Activated T-cell treated with anti-CD3 and anti-CD28 coated beads, Interleukin-2, amount 50 U/mL, for 48 hours (primary cell): ENCODE data around the gene CDC42BPG.
A peak's percentile ranks its signal among the peaks of the same experiment; 100 is the strongest.
"Not testable (repeated sequence)": the region's sequence is repeated elsewhere in the genome, so short reads cannot be mapped to it uniquely, and the experiment has no call there.

Source experiments
- DNase-seq, 2 experiments: peaks; one replicate each; pipeline ENCODE4 v3.0.0-alpha.2; 2020

Gene CDC42BPG

DNA sequence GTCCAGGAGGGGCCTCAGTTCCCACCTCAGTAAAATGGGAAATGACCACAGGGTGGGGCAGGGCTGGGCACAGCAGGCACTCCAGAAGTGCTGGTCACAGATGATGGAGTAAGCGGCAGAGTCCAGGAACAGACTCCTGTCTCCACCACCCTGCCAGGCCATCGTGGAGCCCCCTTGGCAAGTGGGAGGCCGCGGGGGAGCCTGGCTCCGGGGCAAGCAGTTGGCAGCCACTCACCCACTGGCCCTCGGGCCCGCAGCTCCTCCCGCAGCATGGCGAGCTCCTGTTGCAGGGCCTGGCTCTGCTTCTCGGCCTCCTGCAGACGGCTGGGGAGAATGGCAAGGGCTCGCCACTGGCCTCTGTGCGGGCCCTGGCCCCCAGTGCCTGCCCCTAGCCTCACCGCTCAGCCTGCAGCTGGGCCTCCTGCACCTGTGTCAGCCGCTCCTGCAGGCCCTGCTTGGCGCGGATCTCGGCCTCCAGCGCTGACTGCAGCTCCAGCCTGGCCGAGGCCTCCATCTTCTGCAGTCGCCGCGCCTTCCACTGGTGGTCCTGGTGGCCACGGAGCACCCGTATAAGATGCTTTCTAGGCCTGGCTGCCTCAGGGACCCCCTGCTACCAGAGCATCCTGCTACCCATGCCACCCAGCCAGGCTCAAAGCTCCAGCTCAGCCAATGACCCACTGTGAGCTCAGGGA lies 10.3 kb downstream of the CDC42BPG start:
- DNase-seq = no peak

DNA sequence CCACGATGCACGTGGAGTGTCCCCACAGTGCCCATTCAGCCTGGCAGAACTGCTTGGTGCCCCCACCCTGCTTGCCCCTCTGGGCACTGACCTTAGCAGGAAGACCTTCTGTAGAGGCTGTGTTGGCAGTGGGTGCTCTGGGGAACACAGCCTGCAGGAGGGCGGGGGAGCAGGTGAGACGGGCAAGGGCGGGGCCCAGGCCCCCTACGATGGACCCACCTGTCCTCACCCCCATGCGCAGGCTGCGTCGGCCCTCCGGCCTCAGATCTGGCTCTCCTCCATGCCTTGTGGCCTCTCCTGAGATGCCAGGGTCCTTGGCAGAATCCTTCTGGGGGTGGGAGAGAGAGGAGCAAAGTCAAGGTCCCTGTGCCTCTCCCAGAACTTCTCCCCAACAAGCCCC lies 10.9 kb downstream of the CDC42BPG start:
- DNase-seq = no peak

DNA sequence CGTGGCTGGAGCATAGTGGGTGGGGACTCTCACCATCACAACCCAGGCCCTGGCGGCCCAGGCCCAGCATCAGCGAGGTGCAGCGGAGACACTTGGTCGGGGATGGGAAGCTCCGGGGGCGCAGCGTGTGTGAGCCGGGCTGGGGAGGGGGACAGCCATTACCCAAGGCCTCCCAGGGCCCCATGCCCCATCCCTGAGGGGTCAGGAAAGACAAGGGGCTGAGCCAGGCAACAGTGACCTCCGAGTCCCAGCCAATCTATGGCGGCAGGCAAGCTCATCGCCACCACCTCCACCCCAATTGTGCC lies 11.3 kb downstream of the CDC42BPG start:
- DNase-seq = no peak

DNA sequence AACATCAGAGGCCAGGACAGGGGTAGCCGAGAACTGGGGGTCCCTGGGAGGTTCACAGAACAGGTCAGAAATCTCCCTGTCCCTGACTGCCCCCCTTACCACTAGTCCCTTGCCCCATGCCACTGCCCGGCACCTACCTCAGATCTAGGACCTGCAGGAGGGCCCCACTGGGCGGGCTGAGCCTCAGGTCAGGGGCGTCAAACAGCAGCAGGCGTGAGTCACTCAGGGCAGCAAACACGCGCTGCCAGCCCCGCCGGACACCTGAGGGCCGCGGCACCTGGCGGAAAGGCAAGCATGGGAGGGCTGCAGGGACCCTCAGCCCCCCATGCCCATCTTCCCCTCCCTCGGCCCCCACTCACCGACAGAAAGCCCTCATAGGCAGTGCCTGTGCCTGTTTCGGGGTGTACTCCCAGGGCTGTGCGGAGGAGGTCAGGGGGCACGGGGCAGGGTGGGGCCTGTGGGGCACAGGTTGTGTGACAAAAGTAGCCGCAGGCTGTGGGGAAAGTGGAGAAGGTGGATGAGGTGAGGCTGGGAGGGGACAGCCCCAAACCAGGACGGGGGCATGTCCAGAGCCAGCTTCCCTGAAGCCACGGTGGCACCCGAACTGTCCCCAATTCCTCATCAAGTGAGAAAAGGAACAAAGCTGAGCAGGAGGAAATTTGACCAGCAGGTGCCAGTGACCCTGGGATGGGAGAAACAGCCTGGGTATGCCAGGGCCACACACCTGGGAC lies 11.8 kb downstream of the CDC42BPG start:
- no peak for DNase-seq

DNA sequence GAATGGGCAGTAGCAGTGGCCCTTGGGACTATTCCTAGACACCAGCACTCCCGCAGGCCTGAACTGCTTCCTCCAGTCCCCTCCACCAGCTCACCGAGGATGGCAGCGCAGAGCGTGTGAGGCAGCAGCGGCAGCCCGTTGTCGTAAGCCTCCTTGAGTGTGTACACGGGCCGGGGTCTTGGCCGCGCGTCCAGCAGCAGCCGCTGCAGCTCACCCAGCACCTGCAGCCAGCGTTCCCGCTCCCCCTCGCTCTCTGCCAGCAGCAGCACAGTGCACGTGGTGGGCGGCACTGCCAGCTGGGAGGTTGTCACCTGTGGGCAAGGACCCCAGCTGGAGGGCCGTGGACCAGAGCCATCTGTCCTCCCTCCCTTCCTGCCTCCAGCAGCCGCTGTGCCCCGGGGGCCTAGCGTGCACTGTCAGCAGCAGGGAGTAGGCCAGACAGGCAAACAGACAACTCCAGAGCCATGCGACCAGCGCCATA lies 13.0 kb downstream of the CDC42BPG start:
- no peak for DNase-seq

DNA sequence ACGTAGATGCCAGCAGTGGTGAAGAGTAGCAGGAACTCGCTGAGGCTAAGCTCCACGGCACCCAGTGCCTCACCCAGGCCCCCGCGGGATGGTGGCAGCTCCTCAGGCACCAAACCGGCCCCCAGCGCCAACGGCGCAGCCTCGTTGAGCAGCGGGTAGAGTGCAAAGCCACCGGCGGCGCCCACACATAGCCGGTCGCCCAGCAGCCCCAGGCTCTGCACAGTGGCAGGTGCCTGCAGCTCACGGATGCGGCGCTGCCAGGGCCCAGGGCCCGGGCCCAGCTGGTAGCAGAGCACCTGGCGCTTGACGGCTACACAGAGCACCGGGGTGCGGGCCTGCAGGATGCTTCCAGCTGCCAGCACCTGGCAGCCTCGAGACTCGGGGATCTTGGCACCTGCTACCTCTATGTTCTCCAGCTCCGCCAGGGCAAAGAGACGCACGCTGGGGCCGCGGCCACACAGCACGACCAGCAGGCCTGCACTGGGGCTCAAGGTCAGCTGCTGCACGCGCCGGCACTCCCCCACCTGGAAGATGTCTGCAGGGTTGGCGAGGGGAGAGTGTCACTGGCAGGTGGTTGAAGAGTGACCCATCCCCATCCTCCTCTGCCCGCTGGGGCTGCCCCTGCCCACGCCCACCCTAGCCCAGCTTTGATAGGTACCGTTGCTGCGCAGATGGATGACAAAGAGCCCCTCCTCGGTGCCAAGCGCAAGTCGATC lies 14.8 kb downstream of the CDC42BPG start:
- DNase-seq = no peak

DNA sequence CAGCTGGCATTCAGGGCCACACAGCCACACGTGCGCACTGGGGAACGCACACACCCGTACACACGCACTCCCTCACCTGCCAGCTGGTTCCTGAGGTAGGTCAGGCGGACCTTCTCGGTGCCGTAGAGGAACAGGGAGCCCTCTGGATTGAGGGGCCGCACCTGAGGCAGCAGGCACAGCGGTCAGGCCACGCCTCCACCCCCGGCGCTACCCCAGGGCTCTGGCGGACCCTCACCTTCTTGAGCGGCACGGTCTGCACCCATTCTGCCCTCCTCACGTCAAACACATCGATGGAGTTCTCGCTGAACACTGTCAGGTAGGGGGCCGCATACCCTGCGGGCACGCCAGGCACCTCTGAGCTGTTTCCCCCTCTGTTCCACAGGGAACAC lies 17.0 kb downstream of the CDC42BPG start:
- DNase-seq = no peak

DNA sequence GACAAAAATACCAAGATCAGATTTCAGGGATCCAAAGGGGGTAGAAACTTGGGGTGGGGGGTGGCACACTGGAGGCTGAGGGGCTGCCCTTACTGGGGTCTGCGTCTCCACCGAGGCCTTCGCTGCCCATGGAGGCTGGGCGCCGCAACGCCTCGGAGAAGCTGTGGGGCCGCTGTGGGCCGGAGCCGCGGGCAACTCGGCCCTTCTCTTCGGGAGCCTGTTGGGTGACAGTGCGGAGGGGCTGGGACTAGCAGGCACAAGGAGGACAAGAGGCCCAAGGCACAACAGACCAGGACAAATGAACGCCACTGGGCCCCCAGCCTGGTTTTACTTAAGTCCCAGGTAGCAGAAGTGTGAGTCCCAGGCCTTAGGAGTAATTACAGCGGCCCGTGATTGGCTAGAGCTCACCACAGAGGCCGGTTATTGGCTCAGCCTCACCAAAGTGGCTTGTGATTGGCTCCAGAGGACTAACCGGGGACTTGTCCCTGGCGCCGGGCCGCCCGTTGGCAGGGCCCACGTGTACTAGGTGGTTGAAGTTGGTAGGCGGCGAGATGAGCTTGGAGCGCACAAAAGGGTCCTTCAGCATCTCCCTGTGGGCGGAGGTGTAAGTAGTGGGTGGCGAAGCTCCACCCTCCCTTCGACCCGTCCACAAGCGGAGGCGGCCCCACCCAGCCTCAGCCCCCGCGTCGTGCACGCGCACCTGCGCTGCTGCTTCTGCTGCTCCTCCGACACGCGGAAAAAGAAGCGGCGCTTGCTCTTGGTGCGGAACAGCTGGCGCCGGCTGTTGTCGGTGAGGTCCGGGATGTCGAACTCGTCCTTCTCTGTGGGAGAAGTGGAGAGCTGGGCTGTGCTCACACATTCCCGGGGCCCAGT lies 17.6 kb downstream of the CDC42BPG start:
- DNase-seq = no peak

DNA sequence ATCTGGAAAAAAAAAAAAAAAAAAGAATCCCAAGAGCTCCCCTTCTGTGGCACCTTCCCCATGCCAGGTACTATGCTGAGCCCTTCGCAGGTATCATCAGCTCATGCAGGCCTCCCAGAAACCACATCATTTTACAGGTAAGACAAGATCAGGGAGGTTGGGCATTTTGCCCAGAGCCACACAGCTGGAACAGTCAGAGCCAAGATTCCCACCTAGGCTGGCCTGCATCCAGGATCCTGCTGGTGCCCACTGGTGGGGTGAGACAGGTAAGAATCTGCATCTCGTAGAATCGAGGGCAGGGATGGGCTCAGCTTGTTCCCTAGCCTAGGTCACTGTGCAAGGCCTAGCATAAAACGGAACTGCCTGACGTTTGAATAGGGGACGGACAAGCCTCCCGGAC lies 18.4 kb downstream of the CDC42BPG start:
- DNase-seq = no peak

DNA sequence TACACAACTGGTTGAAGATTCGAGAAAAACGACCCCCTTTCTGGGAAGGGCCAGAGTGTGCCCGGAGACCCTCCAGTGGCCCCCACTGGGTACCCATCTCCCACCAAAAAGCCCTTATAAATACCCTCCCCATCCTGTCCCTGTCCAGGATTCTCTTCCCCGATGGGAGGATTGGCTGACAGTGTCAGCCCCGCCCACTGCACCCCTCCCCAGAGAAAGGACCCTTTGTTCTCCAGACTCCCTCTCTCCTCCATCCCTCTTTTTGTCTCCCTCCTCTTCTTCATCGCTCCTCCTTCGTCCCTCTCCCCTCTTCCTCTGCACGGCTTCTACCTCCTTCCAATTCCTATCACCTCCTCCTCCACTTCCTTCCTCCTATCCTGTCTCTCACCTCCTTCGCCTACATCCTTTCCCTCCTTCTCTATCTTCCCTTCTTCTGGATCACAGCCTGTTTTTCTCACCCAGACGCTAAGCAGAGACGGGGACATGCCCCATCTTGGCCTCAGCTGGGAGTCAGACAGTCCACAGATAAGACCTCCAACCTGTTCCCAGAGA lies 20.8 kb downstream of the CDC42BPG start:
- DNase-seq = no peak

DNA sequence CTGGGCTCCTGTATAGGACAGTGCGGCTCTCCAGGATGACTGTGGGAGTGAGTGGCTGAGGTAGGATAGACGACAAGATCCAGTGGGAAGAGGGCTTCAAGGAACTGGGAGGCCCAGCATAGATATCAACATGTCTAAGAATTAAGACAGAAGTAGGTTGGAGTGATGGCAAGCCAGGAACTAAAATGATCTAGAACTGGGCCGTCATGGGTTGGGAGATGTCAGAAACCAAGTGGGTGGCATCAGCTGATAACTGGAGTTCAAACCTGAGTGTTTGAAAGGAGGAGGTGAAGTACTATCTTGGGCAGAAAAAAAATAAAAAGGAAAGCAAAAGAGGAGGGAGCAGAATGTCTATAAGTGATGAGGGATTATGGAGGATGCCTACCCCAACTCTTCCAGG lies 27.0 kb downstream of the CDC42BPG start:
- no peak for DNase-seq

DNA sequence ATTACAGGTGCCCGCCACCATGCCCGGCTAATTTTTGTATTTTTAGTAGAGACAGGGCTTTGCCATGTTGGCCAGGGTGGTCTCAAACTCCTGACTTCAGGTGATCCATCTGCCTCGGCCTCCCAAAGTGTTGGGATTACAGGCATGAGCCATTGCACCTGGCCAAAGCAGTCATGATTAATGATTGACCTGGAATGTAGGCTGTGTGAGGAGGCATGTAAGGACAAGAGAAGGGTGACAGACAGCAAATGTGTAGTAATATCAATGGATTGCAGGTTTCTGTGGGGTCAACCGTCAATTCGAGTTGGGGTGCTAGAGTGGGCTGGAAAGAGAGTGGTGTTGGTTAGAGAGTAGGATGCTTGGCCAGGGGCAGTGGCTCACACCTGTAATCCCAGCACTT lies 29.0 kb downstream of the CDC42BPG start:
- DNase-seq = not testable (repeated sequence)

DNA sequence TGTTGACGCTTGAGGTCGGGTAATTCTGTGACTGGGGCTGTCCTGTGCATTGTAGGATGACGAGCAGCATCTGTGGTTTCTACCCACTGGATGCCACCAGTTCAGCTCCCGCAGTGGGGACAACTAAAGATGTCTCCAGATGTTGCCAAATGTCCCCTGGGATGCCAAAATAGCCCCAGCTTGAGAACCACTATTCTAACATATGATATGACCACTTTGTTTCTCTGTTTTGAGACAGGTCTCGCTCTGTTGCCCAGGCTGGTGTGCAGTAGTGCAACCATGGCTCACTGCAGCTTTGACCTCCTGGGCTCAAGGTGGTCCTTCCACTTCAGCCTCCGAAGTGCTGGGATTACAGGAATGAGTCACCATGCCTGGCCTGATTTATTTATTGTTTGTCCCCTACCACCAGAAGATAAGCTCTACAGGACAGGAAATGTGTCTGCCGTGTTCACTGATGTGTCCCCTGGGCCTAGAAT lies 29.7 kb downstream of the CDC42BPG start:
- DNase-seq = no peak

DNA sequence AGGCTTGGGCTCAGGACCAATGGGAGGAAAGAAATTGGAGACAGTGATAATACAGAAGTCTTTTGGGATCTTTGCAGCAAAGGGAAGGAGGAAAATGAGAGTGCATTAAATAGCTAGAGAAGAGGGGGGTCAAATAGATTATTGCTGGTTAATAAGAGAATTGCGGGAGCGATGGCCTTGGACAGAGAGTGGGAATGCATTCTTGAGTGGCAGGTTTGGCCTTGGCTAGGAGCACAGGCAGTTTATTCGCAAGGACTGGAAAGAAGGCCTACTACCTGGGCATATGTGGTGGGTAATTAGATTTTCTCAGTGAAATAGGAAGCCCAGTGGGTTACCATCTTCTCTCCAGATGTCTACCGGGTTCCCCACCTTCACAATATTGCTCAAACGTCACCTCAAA lies 30.6 kb downstream of the CDC42BPG start:
- DNase-seq = no peak

DNA sequence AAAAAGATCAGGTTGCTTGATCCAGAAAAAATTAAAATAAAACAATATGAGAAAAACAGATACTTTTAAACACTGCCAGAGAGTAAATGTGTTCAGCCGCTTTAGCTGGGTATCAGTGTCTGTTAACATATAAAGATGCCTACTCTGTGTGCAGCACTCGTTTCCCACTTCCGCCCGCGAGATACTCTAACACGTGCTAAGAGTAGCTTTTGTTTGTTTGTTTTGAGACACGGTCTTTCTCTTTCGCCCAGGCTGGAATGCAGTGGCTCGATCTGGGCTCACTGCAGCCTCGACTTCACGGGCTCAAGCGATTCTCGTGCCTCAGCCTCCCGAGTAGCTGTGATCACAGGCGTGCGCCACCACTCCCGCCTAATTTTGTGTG lies 33.6 kb downstream of the CDC42BPG start:
- DNase-seq = peak in 1 of 2 experiments; percentile 63

DNA sequence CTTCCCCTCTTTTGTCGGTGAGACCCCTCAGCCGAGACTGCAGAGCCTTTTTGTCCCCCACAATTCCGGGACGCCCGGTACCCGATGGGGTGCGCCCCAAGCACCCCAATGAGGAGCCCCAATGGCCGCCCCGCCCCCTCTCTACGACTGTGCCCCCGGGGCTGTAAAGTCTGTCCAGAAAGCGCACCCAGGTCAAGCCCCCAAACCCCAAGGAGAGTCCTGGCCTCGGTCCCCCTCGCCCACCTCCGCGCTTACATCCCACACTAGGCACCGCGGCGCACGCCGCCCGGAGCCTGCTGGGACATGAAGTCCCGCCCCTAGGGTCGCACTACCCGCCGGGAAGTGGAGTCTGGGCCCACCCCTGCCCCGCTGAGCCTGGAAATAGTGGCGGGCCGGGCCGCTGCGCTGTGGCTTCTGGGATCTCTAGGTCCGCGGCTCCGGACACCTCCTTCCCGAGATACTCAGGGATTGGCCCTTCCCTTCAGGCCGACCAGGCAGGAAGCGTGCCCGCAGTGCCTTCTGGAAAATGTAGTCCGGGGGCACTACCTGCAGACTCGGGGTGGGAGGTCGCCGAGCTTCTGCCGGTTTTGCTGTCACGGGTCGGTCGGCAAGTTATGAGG lies 34.1 kb downstream of the CDC42BPG start, which contains the start of gene MEN1:
TSS of gene MEN1 (minus strand) at position 281 of the 620 bp plus-strand sequence. CDS start 442 bp downstream, outside the sequence.
- peak; percentile 90 to 91 for DNase-seq

DNA sequence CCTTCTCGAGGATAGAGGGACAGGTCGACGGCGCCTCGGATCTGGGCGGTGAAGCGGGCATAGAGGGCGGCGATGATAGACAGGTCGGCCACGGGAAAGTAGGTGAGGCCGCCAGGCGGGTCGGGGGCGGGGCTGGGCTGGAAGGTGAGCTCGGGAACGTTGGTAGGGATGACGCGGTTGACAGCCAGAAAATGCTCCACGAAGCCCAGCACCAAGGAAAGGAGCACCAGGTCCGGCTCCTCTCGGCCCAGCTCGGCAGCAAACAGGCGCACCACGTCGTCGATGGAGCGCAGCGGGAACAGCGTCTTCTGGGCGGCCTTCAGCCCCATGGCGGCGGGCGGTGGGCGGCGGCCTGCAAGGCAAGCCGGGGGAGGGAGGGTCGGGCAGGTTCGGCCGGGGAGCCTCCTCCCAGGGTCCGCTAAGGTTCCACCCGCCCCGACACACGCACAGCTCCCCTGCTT lies 34.6 kb downstream of the CDC42BPG start:
- peak in 1 of 2 experiments; percentile 34 for DNase-seq

DNA sequence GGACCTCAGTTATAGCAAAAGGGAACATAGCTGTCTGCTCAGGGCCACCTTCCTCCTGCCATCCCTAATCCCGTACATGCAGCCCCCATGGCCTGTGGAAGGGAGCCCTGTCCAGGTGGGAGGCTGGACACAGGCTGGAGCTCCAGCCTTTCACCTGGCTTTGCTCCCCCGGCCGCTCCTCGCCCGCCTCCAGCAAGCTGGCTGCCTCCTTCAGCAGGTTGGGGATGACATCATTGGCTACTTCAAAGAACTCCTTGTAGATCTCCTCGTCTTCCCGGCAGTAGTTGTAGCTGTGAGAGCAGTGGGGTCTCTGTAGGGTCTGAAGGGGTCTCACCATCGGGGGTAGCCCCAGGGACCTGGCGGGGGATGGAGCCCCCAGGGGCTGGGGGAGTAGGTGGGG lies 39.0 kb downstream of the CDC42BPG start:
- DNase-seq = no peak

DNA sequence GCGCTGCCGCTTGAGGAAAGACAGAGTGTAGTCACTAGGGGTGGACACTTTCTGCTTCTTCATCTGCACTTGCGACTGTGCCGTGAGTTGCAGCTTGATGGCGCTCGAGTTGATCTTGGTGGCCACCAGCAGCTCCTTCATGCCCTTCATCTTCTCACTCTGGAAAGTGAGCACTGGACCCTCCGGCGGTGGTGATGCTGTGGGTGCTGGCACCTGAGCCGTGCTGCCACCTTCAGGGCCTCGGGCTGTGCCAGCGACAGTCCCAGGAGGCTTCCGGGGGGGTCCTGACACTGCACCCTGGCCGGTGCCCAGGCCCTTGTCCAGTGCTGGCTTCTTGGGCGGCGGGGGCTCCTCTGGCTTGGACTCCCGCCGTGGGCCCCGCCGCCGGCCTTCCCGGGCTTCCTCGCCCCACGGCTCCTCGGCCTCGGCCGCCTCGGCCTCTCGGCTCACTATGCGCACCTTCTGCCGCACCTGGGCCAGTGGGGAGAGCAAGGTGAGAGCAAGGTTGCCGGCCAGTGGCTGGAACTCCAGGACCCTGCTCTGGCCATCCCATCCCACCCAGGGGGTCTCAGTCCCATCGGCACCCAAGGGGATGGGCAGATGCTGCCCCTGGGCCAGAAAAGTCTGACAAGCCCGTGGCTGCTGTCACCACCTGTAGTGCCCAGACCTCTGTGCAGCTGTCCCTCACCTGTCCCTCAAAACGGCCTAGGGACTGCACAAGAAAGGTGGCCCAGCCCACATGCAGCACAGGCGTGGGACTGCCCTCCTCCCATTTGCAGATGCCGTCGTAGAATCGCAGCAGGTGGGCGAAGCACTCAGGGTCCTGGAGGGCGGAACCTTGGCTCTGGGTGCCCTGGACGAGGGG lies 39.9 kb downstream of the CDC42BPG start:
- DNase-seq = no peak

DNA sequence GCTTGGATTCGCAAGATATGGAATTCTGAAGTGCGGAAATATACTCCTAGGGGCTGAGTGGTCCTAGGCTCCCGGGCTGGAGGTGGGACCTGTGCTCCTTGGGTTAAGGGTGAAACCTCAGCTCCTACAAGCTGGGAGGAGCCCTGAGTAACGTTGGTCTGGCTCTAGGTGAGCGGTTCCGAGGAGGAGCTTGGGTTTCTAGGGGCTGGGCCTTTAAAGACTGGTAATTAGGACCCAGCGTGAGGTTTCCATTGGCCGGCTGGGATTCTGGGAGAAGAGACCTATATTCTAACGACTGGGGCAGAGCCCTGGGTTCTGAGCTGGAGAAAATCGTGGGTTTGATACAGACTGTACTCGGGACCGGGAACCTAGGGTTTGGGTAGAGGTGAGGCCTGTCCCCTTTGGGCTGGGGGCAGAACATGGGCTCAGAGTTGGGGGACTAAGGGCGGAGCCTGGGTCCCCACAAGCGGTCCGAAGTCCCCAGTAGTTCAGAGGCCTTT lies 40.6 kb downstream of the CDC42BPG start:
- no peak for DNase-seq
